A549 (cell line): ENCODE results near the gene PFDN5. TPM values are rescaled to one million over a fixed set of nuclear protein-coding genes. Genes with fewer than 3 reads are reported as not detected.

Source experiments
- ATAC-seq, 2 experiments: fragments of 200-7000 bp in 1 of 2; fragments of >200 bp in 1 of 2; cut with Nextera tagmentation in 1 of 2; cut with Tn5 transposase in 1 of 2; 3 replicates each; pipeline versions ENCODE4 v1.8.0 to v1.9.1; 2018 to 2020; ENCODE audit warnings: mild to moderate bottlenecking in 1 of 2, moderate library complexity in 1 of 2
- CTCF ChIA-PET: fragments of 300-600 bp; sonication (Branson Sonifier 250); formaldehyde crosslinking; extraction: SDS; loops from one replicate; lab custom pipeline; 2021; ENCODE audit warnings: antibody characterized with exemption, inconsistent platforms; lab: Yijun Ruan, JAX
- POLR2A ChIA-PET: fragments of 350-600 bp; formaldehyde crosslinking; extraction: SDS; loops from one replicate; lab custom pipeline; 2021; ENCODE audit warnings: antibody characterized with exemption, inconsistent platforms; lab: Yijun Ruan, JAX
- DNase-seq, 2 experiments: peaks; one replicate each; pipeline versions ENCODE4 v3.0.0 to v3.0.0-alpha.2; 2011 to 2016; ENCODE audit warnings: low read depth in 1 of 2, low spot score in 1 of 2
- FAIRE-seq: peaks from 2 replicates; lab custom pipeline; 2011; peaks lifted over from hg19 to GRCh38; lab: Jason Lieb, UNC
- H3K27ac ChIP-seq, 2 experiments: fragments of >200 bp; sonication (Bioruptor Twin); formaldehyde crosslinking; 3 replicates each; pipeline ENCODE4 v1.5.1; 2016 to 2017
- H3K4me1 ChIP-seq: fragments of >200 bp; sonication (Bioruptor Twin); formaldehyde crosslinking; 3 replicates; pipeline ENCODE4 v1.6.1; 2016
- H3K4me2 ChIP-seq: fragments of >200 bp; sonication (Bioruptor Twin); formaldehyde crosslinking; 3 replicates; pipeline ENCODE4 v1.6.1; 2016
- H3K4me3 ChIP-seq: fragments of >200 bp; sonication (Bioruptor Twin); formaldehyde crosslinking; 3 replicates; pipeline ENCODE4 v1.5.1; 2016
- H3K9me3 ChIP-seq: fragments of >200 bp; sonication (Bioruptor Twin); formaldehyde crosslinking; 3 replicates; pipeline ENCODE4 v1.6.1; 2016
- BCL3 ChIP-seq: fragments of >200 bp; sonication (Bioruptor Twin); formaldehyde crosslinking; IDR thresholded peaks from 3 replicates; pipeline ENCODE4 v1.6.1; 2016
- CBX2 ChIP-seq: fragments of 200-600 bp; sonication (generic); IDR thresholded peaks from 2 replicates; pipeline ENCODE4 v1.6.1; 2016; ENCODE audit warnings: low read depth, mild to moderate bottlenecking, borderline replicate concordance
- CBX8 ChIP-seq: fragments of 200-600 bp; sonication (generic); IDR thresholded peaks from 2 replicates; pipeline ENCODE4 v1.6.1; 2016
- CEBPB ChIP-seq, 2 experiments: fragments of >200 bp in 1 of 2; sonication (Bioruptor Twin) in 1 of 2; formaldehyde crosslinking in 1 of 2; IDR thresholded peaks; 2 replicates each; pipeline ENCODE4 v1.6.1; 2012 to 2016
- CHD2 ChIP-seq: fragments of 150-350 bp; IDR thresholded peaks from 2 replicates; pipeline ENCODE4 v1.6.1; 2014; ENCODE audit warnings: low read length; ENCODE audit not compliant: partially characterized antibody
- CTCF ChIP-seq: fragments of >200 bp; sonication (Bioruptor Twin); formaldehyde crosslinking; IDR thresholded peaks from 3 replicates; pipeline ENCODE4 v1.5.1; 2016
- ESRRA ChIP-seq: fragments of 150-350 bp; IDR thresholded peaks from 2 replicates; pipeline ENCODE4 v1.6.1; 2014; ENCODE audit warnings: mild to moderate bottlenecking, low read length, borderline replicate concordance
- FOSB ChIP-seq: fragments of 250-450 bp; sonication (Bioruptor Pico); IDR thresholded peaks from 2 replicates; pipeline ENCODE4 v1.5.0; 2020; ENCODE audit warnings: mild to moderate bottlenecking, moderate library complexity
- HEYL ChIP-seq: fragments of 250-450 bp; sonication (Bioruptor Pico); IDR thresholded peaks from 2 replicates; pipeline ENCODE4 v1.8.0; 2021; ENCODE audit warnings: mild to moderate bottlenecking, moderate library complexity
- HMGXB4 ChIP-seq: fragments of 250-450 bp; sonication (Bioruptor Pico); IDR thresholded peaks from 2 replicates; pipeline ENCODE4 v1.5.0; 2021; ENCODE audit warnings: mild to moderate bottlenecking, moderate library complexity, borderline replicate concordance
- HOXB13 ChIP-seq: fragments of 250-450 bp; sonication (Bioruptor Pico); IDR thresholded peaks from 2 replicates; pipeline ENCODE4 v1.5.0; 2020; ENCODE audit warnings: low read depth, mild to moderate bottlenecking, moderate library complexity
- JUNB ChIP-seq: fragments of >200 bp; sonication (Bioruptor Twin); formaldehyde crosslinking; IDR thresholded peaks from 2 replicates; pipeline ENCODE4 v1.6.1; 2016
- KDM1A ChIP-seq: fragments of 200-600 bp; sonication (generic); IDR thresholded peaks from 2 replicates; pipeline ENCODE4 v1.6.1; 2016; ENCODE audit warnings: low read depth, mild to moderate bottlenecking
- KDM5A ChIP-seq: fragments of 200-600 bp; sonication (generic); IDR thresholded peaks from 2 replicates; pipeline ENCODE4 v1.6.1; 2016; ENCODE audit warnings: antibody characterized with exemption, mild to moderate bottlenecking
- MAZ ChIP-seq: fragments of 150-350 bp; IDR thresholded peaks from 2 replicates; pipeline ENCODE4 v1.6.1; 2014; ENCODE audit warnings: antibody characterized with exemption, low read depth, low read length, borderline replicate concordance
- MYC ChIP-seq: IDR thresholded peaks from 2 replicates; pipeline ENCODE4 v1.6.1; 2012; ENCODE audit warnings: mild to moderate bottlenecking, inconsistent platforms, low read length, improper control_type of control experiment, borderline replicate concordance
- NFE2L2 ChIP-seq: fragments of 150-350 bp; conservative IDR thresholded peaks from 2 replicates; pipeline ENCODE4 v1.6.1; 2014; ENCODE audit warnings: low read length
- PBX3 ChIP-seq: IDR thresholded peaks from 2 replicates; pipeline ENCODE4 v1.6.1; 2012
- PHF8 ChIP-seq: fragments of 200-600 bp; sonication (generic); IDR thresholded peaks from 2 replicates; pipeline ENCODE4 v1.6.1; 2016; ENCODE audit warnings: low read depth, mild to moderate bottlenecking, antibody characterized with exemption, moderate library complexity, borderline replicate concordance
- POLR2AphosphoS2 ChIP-seq: conservative IDR thresholded peaks from 2 replicates; pipeline ENCODE4 v1.6.1; 2012; ENCODE audit warnings: low read length, improper control_type of control experiment, inconsistent platforms
- RAD21 ChIP-seq, 2 experiments: fragments of >200 bp in 1 of 2; sonication (Bioruptor Twin) in 1 of 2; formaldehyde crosslinking in 1 of 2; IDR thresholded peaks in 1 of 2; conservative IDR thresholded peaks in 1 of 2; 2 replicates in 1 of 2; 3 replicates in 1 of 2; pipeline ENCODE4 v1.6.1; 2012 to 2018; ENCODE audit warnings: inconsistent platforms in 1 of 2
- RARB ChIP-seq: fragments of 250-450 bp; sonication (Bioruptor Pico); IDR thresholded peaks from 2 replicates; pipeline ENCODE4 v1.8.0; 2021; ENCODE audit warnings: mild to moderate bottlenecking, moderate library complexity
- RCOR1 ChIP-seq: fragments of 150-350 bp; IDR thresholded peaks from 2 replicates; pipeline ENCODE4 v1.6.1; 2014; ENCODE audit warnings: antibody characterized with exemption, low read length, low read depth
- RFX5 ChIP-seq: fragments of 450-650 bp; IDR thresholded peaks from 2 replicates; pipeline ENCODE4 v1.7.1; 2014; ENCODE audit warnings: antibody characterized with exemption, mild to moderate bottlenecking, moderate library complexity
- SMC3 ChIP-seq: fragments of >200 bp; sonication (Bioruptor Twin); formaldehyde crosslinking; IDR thresholded peaks from 3 replicates; pipeline ENCODE4 v1.6.1; 2018; ENCODE audit warnings: inconsistent platforms
- TP53 ChIP-seq: fragments of 250-450 bp; sonication (Bioruptor Pico); IDR thresholded peaks from 2 replicates; pipeline ENCODE4 v1.5.0; 2021; ENCODE audit warnings: mild to moderate bottlenecking, moderate library complexity
- USF2 ChIP-seq: fragments of 450-650 bp; IDR thresholded peaks from 2 replicates; pipeline ENCODE4 v1.6.1; 2014; ENCODE audit warnings: antibody characterized with exemption
- ZFP36 ChIP-seq: fragments of 450-650 bp; IDR thresholded peaks from 2 replicates; pipeline ENCODE4 v1.6.1; 2014; ENCODE audit warnings: borderline replicate concordance; ENCODE audit not compliant: partially characterized antibody
- ZSCAN20 ChIP-seq: fragments of 250-450 bp; sonication (Bioruptor Pico); IDR thresholded peaks from 2 replicates; pipeline ENCODE4 v1.8.0; 2022; ENCODE audit warnings: mild to moderate bottlenecking, moderate library complexity
- WGBS: methylation state at CpG from one replicate; pipeline ENCODE4 v1.1.6; 2017; ENCODE audit errors: missing lambda C conversion rate; 5-methylcytosine and 5-hydroxymethylcytosine counted together
- polyA plus RNA-seq, 4 experiments: library from polyadenylated mRNA; depleted of rRNA in 3 of 4; stranded (reverse); fragments of >200 nt; fragmentation: RNase III in 1 of 4; extraction: RNeasy Plus Mini Kit Qiagen cat#74134 plus additional on column Dnase treatment in 1 of 4; gene quantifications; 2 replicates in 3 of 4; 3 replicates in 1 of 4; pipeline ENCODE4 v1.2.3, GENCODE V29; 2011 to 2017
- TF ChIP-seq, protein P1 (sequence below): fragments of >200 bp; sonication (Bioruptor Twin); formaldehyde crosslinking; IDR thresholded peaks from 2 replicates; pipeline ENCODE4 v1.6.1; 2016
- TF ChIP-seq, protein P2 (sequence below): fragments of 250-450 bp; sonication (Bioruptor Pico); IDR thresholded peaks from 2 replicates; pipeline ENCODE4 v1.5.0; 2020; ENCODE audit warnings: low read depth, mild to moderate bottlenecking, moderate library complexity

PFDN5 gene
- polyA plus RNA-seq, 2 of the 4 experiments (the other 2 are of a cell fraction), result 685 to 729 TPM

DNA sequence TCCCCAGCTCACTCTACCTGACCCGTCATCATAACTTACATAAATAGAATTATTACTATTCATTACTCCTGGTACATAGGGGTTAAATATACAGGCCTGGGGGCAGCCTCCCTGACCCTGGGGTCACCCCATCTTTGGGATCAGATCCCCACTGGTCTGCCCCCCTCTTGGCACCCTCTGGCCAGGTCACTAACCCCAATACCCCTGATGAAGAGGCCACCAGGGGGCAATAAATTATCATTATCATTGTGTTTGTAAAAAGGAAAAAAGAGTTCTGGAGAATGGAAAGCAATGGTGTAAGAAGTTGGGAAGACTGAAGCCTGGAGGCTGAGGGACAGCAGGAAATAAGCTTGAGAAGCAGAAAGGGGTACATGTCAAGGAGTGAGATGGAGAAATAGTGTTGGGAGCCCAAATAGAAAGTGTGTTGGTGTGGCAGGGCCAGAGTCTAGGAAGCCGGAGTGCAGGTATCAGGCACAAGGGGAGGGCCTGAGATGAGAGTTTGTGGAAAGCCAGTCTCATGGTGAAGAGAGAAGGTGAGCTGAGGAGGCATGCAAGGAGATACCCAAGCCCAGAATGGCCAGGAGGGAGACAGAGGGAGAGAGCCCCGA, 32.2 kb downstream of the PFDN5 start:
- ChIA-PET CTCF (interaction anchor here (0.6 to 21.4 kb wide), 23 partner anchors 8 to 705 kb away, joined by 3 to 638 read pairs (median 4); partner anchors contain the start of genes AMHR2, NPFF, SP1 and SP7), POLR2A (interaction anchor here (0.7 to 5.5 kb wide), 2 partner anchors 17 to 143 kb away, joined by 4 to 51 read pairs; no protein-coding TSS in a partner anchor)
- 82% methylated on average over 3 of the region's 3 CpGs for WGBS

GRCh38 chr12:53328043-53328435, 32.7 kb downstream of the PFDN5 start:
- ChIA-PET CTCF (interaction anchor here (0.9 to 21.4 kb wide), 17 partner anchors 8 to 216 kb away, joined by 3 to 638 read pairs (median 4); partner anchors contain the start of genes AMHR2, NPFF, SP1 and SP7), POLR2A (interaction anchor here (0.7 to 5.5 kb wide), 2 partner anchors 17 to 143 kb away, joined by 4 to 51 read pairs; no protein-coding TSS in a partner anchor)
- WGBS, result 63% methylated on average over 11 of the region's 16 CpGs
- Histone ChIP-seq H3K4me2 (no peak overlapping the region), H3K4me3 (no peak overlapping the region), H3K4me1 (peaks cover 13% of the 10 kb centered on the region), H3K9me3 (no peaks in the 10 kb centered on the region), H3K27ac (no peak overlapping the region)
- ATAC-seq, result peak in 1 of 2 experiments; percentile 33; a peak in 3 of 6 replicates
- peak in 1 of 2 experiments; percentile 38 for DNase-seq
- FAIRE-seq, result no peak
- no peak for TF ChIP-seq FOSB (CRISPR knock-in tag)
- no peak for TF ChIP-seq HMGXB4 (CRISPR knock-in tag)
- TF ChIP-seq MYC, result no peak
- no peak for TF ChIP-seq PHF8
- no peak for TF ChIP-seq CEBPB (IDR thresholded peaks at IDR 0.05)
- TF ChIP-seq KDM1A, result no peak
- TF ChIP-seq, protein P1, sequence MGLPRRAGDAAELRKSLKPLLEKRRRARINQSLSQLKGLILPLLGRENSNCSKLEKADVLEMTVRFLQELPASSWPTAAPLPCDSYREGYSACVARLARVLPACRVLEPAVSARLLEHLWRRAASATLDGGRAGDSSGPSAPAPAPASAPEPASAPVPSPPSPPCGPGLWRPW, result no peak
- no peak for TF ChIP-seq NFE2L2
- no peak for TF ChIP-seq PBX3
- no peak for TF ChIP-seq SMC3
- TF ChIP-seq JUNB, result no peak

More for the DNA sequence above, 32.2 kb downstream of the PFDN5 start:
- Histone ChIP-seq H3K9me3 (no peaks in the 10 kb centered on the region), H3K4me1 (peaks cover 13% of the 10 kb centered on the region), H3K27ac (no peak overlapping the region), H3K4me3 (no peak overlapping the region), H3K4me2 (no peak overlapping the region)
- ATAC-seq (peak in 1 of 2 experiments; percentile 14; a peak in 3 of 6 replicates), FAIRE-seq (no peak), DNase-seq (peak; percentile 42 to 60)
- TF ChIP-seq CTCF, result peak; percentile 53; the same call in 2 of the 3 replicates
- TF ChIP-seq, protein P2, sequence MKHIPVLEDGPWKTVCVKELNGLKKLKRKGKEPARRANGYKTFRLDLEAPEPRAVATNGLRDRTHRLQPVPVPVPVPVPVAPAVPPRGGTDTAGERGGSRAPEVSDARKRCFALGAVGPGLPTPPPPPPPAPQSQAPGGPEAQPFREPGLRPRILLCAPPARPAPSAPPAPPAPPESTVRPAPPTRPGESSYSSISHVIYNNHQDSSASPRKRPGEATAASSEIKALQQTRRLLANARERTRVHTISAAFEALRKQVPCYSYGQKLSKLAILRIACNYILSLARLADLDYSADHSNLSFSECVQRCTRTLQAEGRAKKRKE (CRISPR knock-in tag), result no peak
- no peak for TF ChIP-seq TP53 (CRISPR knock-in tag)
- TF ChIP-seq CBX8, result no peak
- no peak for TF ChIP-seq RARB (CRISPR knock-in tag)
- no peak for TF ChIP-seq HEYL
- no peak for TF ChIP-seq HOXB13 (CRISPR knock-in tag)
- no peak for TF ChIP-seq MAZ
- no peak for TF ChIP-seq USF2
- TF ChIP-seq ZSCAN20 (CRISPR knock-in tag), result no peak
- no peak for TF ChIP-seq KDM5A
- no peak for TF ChIP-seq BCL3
- no peak for TF ChIP-seq PHF8
- no peak for TF ChIP-seq ESRRA
- TF ChIP-seq SMC3, result peak; percentile 65
- TF ChIP-seq POLR2AphosphoS2, result no peak
- no peak for TF ChIP-seq CBX2
- TF ChIP-seq RFX5, result no peak
- TF ChIP-seq RAD21 (conservative IDR thresholded peaks at IDR 0.05 in 1 of 2, IDR thresholded peaks at IDR 0.05 in 1 of 2), result peak; percentile 63 to 71
- no peak for TF ChIP-seq RCOR1
- TF ChIP-seq ZFP36, result no peak
- TF ChIP-seq CHD2, result no peak
